COLO829 (cell line): ENCODE measurements around the gene EME2.
A peak's percentile ranks its signal among the peaks of the same experiment; 100 is the strongest.

Experiments used
- DNase-seq: peaks from one replicate; pipeline ENCODE4 v3.0.0; 2012; ENCODE audit warnings: low spot score

The EME2 gene

DNA sequence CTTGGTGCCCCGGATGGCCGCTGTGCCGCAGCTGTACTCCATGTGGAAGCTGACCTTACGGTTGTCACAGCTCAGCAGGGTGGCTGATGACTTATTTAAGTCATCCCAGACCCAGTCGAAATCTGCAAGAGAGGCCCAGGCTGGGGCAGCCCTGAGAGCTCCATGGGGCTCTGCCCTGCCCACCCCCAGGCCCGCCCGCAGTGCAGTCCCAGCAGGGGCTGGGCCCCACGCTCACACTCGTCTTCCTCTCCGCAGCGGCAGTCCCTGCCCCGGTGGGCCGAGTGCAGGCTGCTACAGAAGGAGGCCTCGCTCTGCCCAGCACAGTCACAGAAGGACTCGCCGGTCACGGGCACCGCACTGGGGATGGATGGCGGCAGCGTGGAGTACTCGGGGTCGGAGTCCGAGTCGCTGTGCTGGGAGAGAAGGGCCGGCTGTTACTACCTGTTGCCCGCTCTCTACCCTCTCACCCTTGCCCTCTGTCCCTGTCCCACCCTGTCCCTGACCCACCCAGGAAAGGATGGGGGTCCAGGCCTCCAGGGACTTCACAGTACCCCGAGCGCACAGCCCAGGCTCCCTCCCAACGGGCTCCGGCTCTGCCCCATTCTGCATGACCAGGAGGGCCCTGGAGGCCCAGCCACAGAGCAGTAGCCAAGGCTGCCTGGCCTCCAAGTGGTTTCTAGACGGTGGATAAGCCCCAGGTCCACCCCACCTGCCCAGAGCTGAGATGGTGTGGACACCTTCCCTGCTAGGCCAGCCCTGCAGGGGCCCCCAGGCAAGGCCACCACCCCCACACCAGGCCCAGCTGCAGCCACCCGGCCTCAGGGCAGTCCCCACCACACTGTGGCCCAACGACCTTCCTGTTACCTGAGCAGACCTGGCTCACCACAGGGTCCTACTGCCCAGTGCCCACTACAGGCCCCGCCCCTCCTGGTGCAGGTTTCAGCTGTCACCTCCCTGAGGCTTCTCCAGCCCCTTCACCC lies 5.9 kb downstream of the EME2 start:
- no peak for DNase-seq

- DNase-seq = no peak
Observed at GRCh38 chr16:1779234-1779701, 6.7 kb downstream of the EME2 start.

DNA sequence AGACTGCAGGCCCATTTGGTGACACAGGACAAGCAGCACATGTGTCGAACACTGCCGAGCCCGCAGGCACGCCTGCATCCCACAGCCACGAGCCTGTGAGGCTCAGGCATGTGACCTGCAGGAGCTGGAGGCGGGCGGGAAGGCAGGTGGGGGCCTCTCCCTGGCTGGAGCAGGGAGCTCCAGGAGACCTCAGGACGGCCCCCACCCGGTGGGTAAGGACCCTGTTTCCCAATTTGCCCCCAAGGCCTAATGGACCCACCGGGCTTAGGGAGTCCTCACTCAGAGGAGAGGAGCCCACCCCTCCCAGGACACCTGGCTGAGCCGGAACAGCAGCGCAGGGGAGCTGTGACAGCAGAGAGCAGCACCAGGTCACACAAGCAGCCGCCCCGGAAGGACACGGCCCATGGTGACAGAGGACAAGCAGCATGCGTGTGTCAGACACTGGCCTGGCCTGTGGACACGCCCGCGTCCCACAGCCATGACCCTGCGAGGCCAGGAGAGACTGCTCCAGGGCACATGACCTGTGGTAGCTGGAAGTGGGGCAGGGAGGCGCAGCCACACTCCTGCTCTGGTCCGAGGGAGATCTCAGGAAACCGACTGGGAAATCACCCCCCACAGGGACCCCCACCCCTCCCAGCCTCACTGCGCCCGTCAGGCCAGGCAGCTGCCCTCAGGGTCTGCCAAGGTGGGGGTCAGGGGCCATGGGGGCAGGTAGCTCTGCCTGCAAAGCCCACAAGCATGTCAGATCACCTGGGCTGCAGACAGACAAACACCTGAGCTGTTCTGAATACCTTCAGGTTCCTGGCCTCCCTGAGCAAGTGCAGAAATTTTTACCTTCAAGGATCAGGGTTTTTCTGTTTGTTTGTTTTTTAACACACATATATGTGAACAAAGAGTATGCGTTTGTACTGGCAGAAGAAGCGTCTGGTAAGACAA lies 7.4 kb downstream of the EME2 start:
- no peak for DNase-seq

GRCh38 chr16:1780677-1781072 lies 8.1 kb downstream of the EME2 start:
- no peak for DNase-seq

DNA sequence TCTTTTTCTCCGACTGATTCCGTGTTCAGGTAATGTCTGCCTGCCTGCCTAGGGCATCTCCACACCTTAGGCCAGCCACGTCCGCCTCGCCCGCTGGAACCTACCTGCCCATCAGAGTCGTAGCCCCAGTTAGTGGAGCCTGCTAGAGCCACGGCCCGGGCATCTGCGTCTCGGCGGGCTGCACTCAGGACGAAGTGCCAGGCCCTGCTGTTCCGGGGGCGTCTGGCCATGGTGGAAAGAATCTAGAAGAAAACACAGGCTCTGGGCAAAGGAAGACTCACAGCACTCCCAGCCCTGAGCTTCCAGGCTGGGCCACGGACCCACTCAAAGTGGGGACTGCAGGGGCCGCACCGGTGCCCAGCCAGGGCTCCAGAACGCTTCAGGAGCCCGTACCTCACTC lies 8.6 kb downstream of the EME2 start:
- no peak for DNase-seq

- DNase-seq = no peak
Observed at GRCh38 chr16:1781758-1782407, 9.3 kb downstream of the EME2 start.

- peak; percentile 99 for DNase-seq
Observed at GRCh38 chr16:1782408-1783264, 10.0 kb downstream of the EME2 start, which contains the start of the genes NUBP2 and SPSB3. Gene NUBP2, plus strand, starts transcription at chr16:1782960. Its CDS starts 61 bp downstream, at chr16:1783021. Gene SPSB3, minus strand, starts transcription at chr16:1782571. Its CDS starts 1,088 bp downstream, at chr16:1781483.

DNA sequence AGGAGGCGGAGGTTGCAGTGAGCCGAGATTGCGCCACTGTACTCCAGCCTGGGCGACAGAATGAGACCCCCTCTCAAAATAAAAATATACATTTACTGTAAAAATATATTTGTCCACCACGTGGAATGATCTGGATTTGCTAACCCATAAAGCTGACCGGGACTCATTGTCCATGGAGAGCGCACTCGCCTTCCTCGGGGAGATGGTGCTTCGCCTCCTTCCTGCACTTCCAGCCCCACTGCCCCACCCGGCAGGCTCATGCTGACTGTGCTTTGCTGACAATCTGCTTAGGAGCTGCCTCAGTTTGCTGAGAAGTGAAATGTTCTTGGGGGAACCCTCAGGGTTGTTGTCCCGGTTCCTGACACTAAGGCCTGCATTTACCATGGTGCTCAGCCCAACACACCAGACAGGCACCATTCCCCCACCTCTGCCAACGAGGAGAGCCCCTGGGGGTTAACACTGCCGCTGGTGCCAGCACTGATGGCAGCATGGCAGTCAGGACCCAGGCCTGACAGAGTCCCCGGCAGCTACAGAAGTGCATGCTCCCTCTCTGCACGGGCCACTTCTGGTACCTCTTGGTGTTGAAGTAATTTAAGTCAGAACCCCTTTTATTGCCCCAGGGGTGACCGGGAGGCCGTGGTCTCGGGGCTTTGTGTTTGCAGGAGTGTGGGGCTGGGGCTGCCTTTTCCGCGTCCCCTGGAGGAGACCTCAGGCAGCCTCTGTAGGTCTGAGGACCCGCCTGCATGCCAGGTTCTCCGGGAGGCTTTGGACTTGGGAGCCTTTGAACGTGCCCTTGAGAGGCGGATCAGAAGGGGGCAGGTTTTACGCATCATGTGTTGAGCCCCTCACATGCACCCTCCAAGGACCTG lies 12.6 kb downstream of the EME2 start:
- no peak for DNase-seq

DNA sequence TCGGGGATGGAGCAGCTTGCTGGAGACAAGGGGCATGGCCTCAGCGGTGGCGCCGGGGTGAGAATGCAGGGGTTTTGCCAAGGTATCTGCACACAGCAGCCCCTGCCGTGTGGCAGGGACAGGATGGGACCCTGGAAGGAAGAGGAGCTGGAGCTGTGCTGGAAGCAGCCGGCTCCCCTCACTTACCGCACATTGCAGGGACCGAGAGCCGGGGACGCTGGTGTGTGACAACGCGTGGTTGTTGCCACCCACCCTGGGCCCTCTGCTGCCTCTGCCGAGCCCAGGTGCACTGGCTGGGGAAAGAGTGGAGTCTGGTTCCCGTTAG lies 13.2 kb downstream of the EME2 start:
- DNase-seq = no peak

DNA sequence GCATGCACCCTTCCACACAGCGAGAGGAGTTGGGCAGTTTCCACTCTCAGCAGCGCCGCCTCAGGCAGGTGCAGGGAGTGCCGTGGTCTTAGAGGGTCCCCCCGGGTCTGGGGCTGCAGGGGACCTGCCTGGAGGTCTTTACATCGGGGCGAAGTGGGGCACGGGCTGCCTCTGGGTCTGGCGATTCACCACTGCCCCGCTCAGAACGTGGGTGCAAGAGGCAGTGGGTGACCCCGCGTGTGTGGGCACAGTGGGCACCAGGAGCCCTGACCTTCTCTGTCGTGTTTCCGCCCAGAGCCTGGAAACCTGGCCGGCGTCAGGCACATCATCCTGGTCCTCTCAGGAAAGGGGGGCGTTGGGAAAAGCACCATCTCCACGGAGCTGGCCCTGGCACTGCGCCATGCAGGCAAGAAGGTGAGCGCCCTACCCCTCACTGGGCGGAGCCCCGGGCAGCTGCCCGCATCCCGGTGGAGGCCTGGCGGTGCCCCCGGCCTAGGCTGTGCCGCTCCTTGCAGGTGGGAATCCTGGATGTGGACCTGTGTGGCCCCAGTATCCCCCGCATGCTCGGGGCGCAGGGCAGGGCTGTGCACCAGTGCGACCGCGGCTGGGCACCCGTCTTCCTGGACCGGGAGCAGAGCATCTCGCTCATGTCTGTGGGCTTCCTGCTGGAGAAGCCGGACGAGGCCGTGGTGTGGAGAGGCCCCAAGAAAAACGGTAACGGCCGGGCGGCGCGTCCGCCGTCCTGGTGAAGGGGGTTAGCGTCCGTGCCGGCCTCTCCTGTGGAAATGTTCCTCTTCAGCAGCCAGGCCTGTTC lies 13.8 kb downstream of the EME2 start:
- no peak for DNase-seq

DNA sequence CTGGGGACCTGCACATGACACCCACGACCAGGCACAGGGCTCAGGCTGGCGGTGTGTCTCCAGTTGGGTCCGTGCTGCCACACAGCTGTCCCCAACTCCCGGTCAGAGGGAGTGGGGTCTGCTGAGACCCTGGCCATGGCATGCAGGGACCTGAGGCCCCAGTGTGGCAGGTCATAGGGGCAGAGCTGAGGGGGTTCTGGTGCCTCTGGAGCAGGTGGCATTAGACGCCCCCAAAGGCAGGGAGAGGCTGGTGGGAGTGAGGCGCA lies 14.4 kb downstream of the EME2 start:
- DNase-seq = no peak

DNA sequence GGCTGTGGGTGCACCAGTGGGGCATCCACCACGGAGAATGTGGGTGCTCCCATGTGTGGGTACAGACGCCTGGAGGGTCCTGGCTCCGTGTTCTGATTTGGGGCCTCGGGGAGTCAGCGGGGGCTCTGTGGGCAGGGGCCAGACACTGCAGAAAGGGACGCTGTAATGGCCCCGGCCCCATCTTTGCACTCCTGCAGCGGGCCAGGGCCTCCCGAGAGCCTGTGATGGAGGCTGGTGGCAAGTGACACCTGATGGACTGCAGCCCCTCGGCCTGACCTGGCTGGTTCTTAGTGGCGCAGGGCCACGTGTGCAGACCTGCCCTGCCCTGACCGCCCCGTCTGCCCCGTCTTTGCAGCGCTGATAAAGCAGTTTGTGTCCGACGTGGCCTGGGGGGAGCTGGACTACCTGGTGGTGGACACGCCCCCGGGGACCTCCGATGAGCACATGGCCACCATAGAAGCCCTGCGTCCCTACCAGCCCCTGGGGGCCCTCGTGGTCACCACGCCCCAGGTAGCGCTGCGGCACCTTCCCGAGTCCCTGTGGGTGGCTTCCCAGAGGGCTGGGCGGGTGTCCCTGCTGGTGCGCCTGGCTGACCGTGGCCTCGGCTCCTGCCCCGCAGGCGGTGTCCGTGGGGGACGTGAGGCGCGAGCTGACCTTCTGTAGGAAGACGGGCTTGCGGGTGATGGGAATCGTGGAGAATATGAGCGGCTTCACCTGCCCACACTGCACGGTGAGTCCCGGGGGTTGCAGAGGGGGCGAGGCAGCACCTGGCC lies 14.9 kb downstream of the EME2 start:
- no peak for DNase-seq

- DNase-seq = no peak
Observed at GRCh38 chr16:1788095-1788707, 15.6 kb downstream of the EME2 start.

- no peak for DNase-seq
Observed at GRCh38 chr16:1788708-1789100, 16.1 kb downstream of the EME2 start.

DNA sequence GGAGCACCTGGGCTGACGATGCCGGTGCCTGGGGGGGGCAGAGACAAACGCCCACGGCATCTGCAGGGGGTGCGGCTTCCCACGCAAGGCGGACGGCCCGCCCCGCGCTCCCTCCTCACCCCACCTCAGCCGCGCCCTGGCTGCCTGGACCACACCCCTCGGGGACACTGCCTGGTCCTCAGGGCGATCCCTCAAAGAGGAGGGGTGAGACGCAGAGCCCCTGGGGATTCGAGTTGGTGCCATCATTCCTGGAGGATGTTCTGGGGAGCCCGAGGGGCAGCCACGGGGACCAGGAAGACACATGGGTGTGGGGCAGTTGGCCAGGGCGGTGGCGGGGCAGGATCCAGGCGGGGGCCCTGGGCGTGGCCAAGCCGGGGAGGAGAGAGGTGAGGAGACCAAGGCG lies 17.0 kb downstream of the EME2 start:
- DNase-seq = no peak

DNA sequence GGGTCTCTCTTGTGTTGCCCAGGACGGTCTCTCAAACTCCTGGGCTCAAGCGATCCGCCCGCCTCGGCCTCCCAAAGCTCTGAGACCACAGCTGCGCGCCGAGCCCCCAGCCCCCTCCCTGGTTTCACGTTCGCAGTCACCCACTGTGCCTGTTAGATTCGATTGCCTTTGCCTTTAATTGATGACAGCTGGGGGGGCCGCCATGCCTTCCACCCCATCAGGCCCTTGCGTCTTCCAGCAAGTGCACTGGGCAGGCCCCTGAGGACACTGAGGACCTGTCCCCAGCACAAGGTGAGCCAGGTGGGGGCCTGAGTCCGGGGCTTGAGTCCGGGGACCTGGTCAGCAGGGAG lies 17.6 kb downstream of the EME2 start:
- DNase-seq = no peak

DNA sequence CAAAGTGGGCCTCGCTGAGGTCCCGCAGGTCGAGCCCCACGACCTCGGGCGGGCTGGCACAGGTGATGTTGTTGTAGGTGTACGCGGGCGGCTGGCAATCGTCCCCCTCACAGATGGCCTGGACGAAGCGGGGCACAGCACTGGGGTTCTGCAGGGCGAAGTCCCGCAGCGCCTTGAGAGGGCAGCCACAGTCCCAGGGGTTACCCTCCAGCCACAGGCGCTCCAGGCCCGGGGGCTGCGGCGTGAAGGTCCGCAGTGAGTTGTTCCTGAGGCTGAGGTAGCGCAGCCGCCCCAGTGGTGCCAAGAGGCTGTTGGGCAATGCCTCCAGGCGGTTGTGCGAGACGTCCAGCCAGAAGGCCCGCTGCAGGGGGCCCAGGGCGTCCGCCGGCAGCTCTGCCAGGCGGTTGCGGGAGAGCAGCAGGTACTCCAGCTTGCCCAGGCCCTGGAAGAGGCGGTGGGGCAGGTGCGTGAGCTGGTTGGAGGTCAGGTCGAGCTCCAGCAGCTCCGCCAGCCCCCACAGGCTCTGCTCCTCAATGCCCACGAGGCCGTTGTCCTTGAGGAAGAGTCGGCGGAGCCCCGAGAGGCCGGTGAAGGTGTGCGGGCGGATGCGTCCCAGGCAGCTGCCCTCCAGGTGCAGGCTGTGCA lies 18.1 kb downstream of the EME2 start:
- no peak for DNase-seq
